Measurements from ENCODE around the gene PPP3CB.

PPP3CB gene

DNA sequence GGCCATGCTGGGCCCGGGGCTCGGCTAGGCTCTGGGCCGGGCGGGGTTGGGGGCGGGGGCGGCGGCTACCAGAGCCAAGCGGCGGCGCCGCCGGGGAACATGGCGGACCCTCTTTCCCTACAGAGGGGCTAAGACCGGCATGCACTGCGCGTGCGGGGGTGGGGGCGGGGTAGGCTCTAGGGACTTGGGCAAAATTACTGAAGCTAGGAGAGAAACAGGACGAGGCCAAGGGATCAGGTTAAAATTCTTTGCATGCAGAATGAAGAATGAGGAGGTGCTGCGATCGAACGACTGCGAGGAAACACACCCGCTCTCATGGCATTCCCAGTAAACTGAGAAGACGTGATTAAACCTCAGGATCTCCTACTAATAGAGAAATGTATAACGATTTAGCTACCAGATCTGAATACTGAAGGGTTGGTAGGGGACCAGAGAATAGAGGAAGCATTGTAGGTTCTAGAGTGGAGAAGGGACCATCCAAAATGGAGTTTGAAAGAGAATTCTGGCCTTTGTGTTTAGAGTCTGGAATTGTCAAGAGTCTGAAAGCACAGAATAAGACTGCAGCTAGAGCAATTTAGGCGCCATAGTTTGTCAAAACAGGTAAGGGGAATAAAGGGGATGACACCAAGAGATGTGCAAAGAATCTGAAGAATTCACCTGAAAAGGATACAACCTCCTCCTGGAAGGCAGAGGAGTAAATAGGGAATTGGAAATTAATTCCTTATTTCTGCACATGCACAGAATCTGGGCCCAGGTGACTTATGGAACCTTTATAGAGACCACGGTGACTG is at the start of gene PPP3CB:
Gene PPP3CB (minus strand): TSS at position 141 of the 791 bp plus-strand sequence. CDS start 135 bp downstream, at position 6.
- H3K27ac ChIP-seq, result peak within 1 kb of the TSS; percentile 90
- no peak for TF ChIP-seq CTCF (conservative IDR thresholded peaks at IDR 0.05)

- no peak overlapping the region for H3K27ac ChIP-seq
- TF ChIP-seq CTCF (conservative IDR thresholded peaks at IDR 0.05), result no peak
Measured at GRCh38 chr10:73545357-73545756, 49.5 kb upstream of the PPP3CB start.

DNA sequence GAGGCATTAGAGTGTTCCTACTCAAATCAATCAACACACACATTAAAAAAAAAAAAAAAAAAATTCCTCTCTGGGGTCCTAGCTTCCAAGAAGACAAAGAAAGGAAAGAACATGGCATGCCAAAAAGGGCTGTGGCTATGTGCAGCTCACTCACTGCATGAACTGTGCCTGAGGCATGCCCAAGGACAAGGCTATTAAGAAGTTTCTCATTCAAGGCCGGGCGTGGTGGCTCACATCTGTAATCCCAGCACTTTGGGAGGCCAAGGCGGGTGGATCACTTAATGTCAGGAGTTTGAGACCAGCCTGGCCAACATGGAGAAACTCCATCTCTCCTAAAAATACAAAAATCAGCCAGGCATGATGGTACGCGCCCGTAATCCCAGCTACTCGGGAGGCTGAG is 41.9 kb upstream of the PPP3CB start:
- peak overlapping the region; percentile 22; the same call in 1 of the 2 replicates for H3K27ac ChIP-seq
- no peak for TF ChIP-seq CTCF (conservative IDR thresholded peaks at IDR 0.05)

GRCh38 chr10:73537288-73537687 is 41.5 kb upstream of the PPP3CB start:
- peak overlapping the region; percentile 22; the same call in 1 of the 2 replicates for H3K27ac ChIP-seq
- no peak for TF ChIP-seq CTCF (conservative IDR thresholded peaks at IDR 0.05)

GRCh38 chr10:73534857-73535256 is 39.0 kb upstream of the PPP3CB start:
- H3K27ac ChIP-seq, result no peak overlapping the region; the same call in 1 of the 2 replicates
- no peak for TF ChIP-seq CTCF (conservative IDR thresholded peaks at IDR 0.05)

- peak overlapping the region; percentile 21; the same call in 1 of the 2 replicates for H3K27ac ChIP-seq
- TF ChIP-seq CTCF (conservative IDR thresholded peaks at IDR 0.05), result peak; percentile 80
Measured at GRCh38 chr10:73529089-73529832, 33.4 kb upstream of the PPP3CB start.

DNA sequence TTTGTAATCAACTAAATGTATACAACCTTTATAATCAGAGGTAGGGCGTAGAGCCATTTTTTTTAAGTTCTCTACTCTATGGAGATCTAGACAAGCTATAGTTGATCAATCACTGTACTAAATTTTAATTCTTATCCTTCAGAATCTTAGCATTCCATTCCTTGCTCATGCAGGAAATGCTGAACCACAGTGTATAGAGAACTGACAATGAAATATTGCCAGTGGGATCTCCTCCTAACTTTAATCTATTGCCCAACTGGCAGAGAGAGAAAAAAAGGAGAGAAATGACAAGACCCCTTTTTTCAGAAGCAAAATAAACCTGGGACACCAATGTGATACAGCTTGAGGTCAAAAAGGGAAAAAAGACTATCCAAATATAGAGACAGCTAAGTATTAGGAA is 26.4 kb upstream of the PPP3CB start:
- no peak for TF ChIP-seq CTCF (conservative IDR thresholded peaks at IDR 0.05)
- no peak overlapping the region for H3K27ac ChIP-seq

Data from VCaP (cell line).